Mucosa of rectum (tissue), 2 donors: ENCODE results near the gene ZFP30.

Experiments
- H3K27ac ChIP-seq, 2 donors: one replicate each; pipeline ENCODE4 v1.7.0; 2013; ENCODE audit warnings: inconsistent platforms in 2 of 2, low read depth in 2 of 2, low read length in 2 of 2
- H3K27me3 ChIP-seq, 2 donors: one replicate each; pipeline ENCODE4 v1.7.0; 2013; ENCODE audit warnings: low read length in 2 of 2; ENCODE audit not compliant: control insufficient read depth in 2 of 2, insufficient read depth in 2 of 2
- H3K36me3 ChIP-seq, 2 donors: one replicate each; pipeline ENCODE4 v1.7.0; 2013; ENCODE audit warnings: low read length in 2 of 2; ENCODE audit not compliant: control insufficient read depth in 2 of 2, insufficient read depth in 2 of 2
- H3K4me1 ChIP-seq, 2 donors: one replicate each; pipeline ENCODE4 v1.7.0; 2013; ENCODE audit warnings: low read length in 2 of 2, mild to moderate bottlenecking in 1 of 2; ENCODE audit not compliant: control insufficient read depth in 2 of 2, insufficient read depth in 2 of 2
- H3K4me3 ChIP-seq, 2 donors: one replicate each; pipeline ENCODE4 v1.7.0; 2013; ENCODE audit warnings: low read length in 2 of 2
- H3K9ac ChIP-seq, 2 donors: one replicate each; pipeline ENCODE4 v1.7.0; 2013; ENCODE audit warnings: low read length in 2 of 2, low read depth in 1 of 2, mild to moderate bottlenecking in 1 of 2
- H3K9me3 ChIP-seq, 2 donors: one replicate each; pipeline ENCODE4 v1.7.0; 2013; ENCODE audit warnings: low read length in 2 of 2; ENCODE audit not compliant: control insufficient read depth in 2 of 2
- donor health status: healthy.
- donor health status: Normal muscosa, but diverticular disease.

The ZFP30 gene

DNA sequence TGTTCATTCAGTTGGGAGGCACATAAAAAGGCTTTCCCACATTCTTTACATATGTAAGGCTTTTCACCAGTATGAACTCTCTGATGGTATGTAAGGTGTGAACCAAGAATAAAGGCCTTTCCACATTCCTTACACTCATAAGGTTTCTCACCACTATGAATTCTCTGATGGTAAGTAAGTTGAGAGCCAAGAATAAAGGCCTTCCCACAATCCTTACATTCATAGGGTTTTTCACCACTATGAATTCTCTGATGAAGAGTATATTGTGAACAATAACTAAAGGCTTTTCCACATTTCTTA is 89.9 kb downstream of the ZFP30 start:
- H3K27me3 ChIP-seq, result no peaks in the 10 kb centered on the region
- H3K9me3 ChIP-seq, result peaks cover 76% of the 10 kb centered on the region in 2 donors
- no peaks in the 10 kb centered on the region for H3K4me1 ChIP-seq
- H3K27ac ChIP-seq, result no peak overlapping the region
- no peak overlapping the region for H3K4me3 ChIP-seq
- H3K36me3 ChIP-seq, result peaks cover 0 to 20% of the 10 kb centered on the region in 2 donors
- H3K9ac ChIP-seq, result no peak overlapping the region

- Histone ChIP-seq H3K9me3 (peaks cover 71 to 72% of the 10 kb centered on the region in 2 donors), H3K27me3 (no peaks in the 10 kb centered on the region), H3K36me3 (peaks cover 0 to 18% of the 10 kb centered on the region in 2 donors), H3K4me3 (peak overlapping the region in 1 of 2 donors; percentile 28), H3K4me1 (no peaks in the 10 kb centered on the region), H3K9ac (no peak overlapping the region), H3K27ac (no peak overlapping the region)
Measured at GRCh38 chr19:37564624-37565369, 90.5 kb downstream of the ZFP30 start.
